WERI-Rb-1 (cell line): ENCODE measurements around the gene HIF3A.

Source experiments
- DNase-seq: peaks from one replicate; pipeline ENCODE4 v3.0.0-alpha.2; 2020
- H3K27ac ChIP-seq: fragments of 250-450 bp; sonication (Bioruptor Pico); 2 replicates; pipeline ENCODE4 v1.5.1; 2020; ENCODE audit warnings: mild to moderate bottlenecking, moderate library complexity
- H3K27me3 ChIP-seq: fragments of 250-450 bp; sonication (Bioruptor Pico); 2 replicates; pipeline ENCODE4 v1.5.1; 2021; ENCODE audit warnings: mild to moderate bottlenecking, low read depth, moderate library complexity; ENCODE audit not compliant: insufficient read depth, severe bottlenecking
- H3K36me3 ChIP-seq: fragments of 250-450 bp; sonication (Bioruptor Pico); 2 replicates; pipeline ENCODE4 v1.5.1; 2020; ENCODE audit warnings: mild to moderate bottlenecking, moderate library complexity
- H3K4me3 ChIP-seq: 2 replicates; pipeline ENCODE4 v1.5.1; 2011; ENCODE audit warnings: low read depth, mild to moderate bottlenecking, control low read depth, low read length
- H3K9me3 ChIP-seq: fragments of 250-450 bp; sonication (Bioruptor Pico); 2 replicates; pipeline ENCODE4 v1.5.1; 2021; ENCODE audit warnings: mild to moderate bottlenecking, moderate library complexity; ENCODE audit not compliant: severe bottlenecking
- TF ChIP-seq, protein P1 (sequence below): IDR thresholded peaks from 2 replicates; pipeline ENCODE4 v1.5.1; 2011; ENCODE audit warnings: low read depth, mild to moderate bottlenecking, control low read depth, inconsistent platforms, low read length

HIF3A gene

DNA sequence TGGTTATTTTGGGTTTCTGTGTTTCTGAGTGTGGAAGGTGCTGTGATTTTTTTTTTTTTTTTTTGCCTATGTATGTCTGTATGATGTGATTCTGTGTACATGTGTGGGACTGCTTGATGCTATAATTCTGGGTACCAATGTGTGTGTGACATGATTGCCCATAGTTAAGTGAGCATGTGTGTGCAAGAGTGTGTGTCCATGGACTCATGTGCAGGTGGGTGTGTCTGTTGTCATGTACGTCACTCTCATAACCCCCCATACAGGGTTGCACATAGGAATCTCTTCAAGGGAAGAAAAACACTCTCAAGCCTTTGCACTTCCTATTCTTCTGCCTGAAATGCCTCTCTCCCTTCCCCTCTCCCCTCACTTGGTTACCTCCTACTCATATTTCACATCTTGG lies 47.5 kb downstream of the HIF3A start:
- Histone ChIP-seq H3K27me3 (no peaks in the 10 kb centered on the region), H3K36me3 (peaks cover 14% of the 10 kb centered on the region), H3K27ac (no peak overlapping the region), H3K9me3 (peaks cover 3% of the 10 kb centered on the region), H3K4me3 (no peak overlapping the region)
- no peak for DNase-seq
- TF ChIP-seq, protein P1, sequence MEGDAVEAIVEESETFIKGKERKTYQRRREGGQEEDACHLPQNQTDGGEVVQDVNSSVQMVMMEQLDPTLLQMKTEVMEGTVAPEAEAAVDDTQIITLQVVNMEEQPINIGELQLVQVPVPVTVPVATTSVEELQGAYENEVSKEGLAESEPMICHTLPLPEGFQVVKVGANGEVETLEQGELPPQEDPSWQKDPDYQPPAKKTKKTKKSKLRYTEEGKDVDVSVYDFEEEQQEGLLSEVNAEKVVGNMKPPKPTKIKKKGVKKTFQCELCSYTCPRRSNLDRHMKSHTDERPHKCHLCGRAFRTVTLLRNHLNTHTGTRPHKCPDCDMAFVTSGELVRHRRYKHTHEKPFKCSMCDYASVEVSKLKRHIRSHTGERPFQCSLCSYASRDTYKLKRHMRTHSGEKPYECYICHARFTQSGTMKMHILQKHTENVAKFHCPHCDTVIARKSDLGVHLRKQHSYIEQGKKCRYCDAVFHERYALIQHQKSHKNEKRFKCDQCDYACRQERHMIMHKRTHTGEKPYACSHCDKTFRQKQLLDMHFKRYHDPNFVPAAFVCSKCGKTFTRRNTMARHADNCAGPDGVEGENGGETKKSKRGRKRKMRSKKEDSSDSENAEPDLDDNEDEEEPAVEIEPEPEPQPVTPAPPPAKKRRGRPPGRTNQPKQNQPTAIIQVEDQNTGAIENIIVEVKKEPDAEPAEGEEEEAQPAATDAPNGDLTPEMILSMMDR = no peak

DNA sequence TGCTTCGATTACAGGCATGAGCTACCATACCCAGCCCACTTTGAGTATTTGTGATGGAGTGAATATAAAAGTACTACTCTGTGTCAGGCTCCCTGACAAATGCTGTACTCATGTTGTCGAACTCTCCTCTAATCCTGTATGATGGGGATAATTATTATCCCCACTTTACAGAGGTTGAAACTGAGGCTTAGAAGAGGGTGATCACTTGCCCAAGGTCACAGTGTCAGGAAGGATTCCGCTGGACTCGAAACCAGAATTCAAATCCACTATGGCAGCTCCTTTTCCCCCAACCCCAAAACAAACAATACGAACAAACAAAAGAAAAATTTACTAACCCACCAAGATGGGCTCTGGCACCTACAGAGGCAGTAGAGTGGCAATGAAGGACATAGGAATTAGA lies 48.3 kb downstream of the HIF3A start:
- H3K27me3 ChIP-seq = no peaks in the 10 kb centered on the region
- TF ChIP-seq, protein P1 = no peak
- DNase-seq = no peak
- peaks cover 3% of the 10 kb centered on the region for H3K9me3 ChIP-seq
- peaks cover 15% of the 10 kb centered on the region for H3K36me3 ChIP-seq
- no peak overlapping the region for H3K27ac ChIP-seq
- H3K4me3 ChIP-seq = no peak overlapping the region

DNA sequence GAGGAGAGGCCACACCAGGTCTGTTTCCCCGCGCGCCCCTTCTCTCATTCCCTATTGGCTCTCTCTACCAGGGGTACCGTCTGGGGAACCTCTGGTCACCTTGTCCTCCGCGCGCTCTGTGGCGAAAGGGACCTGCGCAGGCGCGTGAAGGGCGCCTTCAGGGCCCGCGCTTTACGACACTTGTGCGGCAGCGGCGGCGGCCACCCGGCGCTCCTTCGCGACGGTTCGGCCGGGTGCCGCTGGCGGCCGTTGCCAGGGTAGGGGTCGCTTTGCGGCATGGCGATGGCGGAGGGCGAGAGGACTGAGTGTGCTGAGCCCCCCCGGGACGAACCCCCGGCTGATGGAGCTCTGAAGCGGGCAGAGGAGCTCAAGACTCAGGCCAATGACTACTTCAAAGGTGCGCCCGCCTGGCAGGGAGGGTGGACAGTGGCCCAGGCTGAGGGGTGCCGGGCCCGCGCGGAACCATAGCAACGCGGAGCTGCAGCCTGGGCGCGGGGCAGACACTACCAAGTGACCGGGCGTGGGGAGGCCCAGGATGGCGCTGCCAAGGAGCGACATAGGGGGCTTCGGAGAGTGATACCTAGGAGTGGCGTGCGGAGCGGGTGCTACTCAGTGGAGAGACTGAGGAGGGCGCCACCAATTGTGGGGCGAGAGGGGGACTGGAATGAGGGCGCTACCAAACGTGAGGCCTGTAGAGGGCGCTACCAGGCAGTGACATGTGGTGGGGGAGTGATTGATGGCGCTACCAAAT lies 50.2 kb downstream of the HIF3A start, which contains the start of gene PPP5C:
TSS of gene PPP5C (plus strand) at position 267 of the 751 bp plus-strand sequence. CDS start at position 277, 10 bp downstream.
- peaks cover 3% of the 10 kb centered on the region for H3K9me3 ChIP-seq
- H3K27me3 ChIP-seq = no peaks in the 10 kb centered on the region
- peak within 1 kb of the TSS; percentile 99 for H3K4me3 ChIP-seq
- peaks cover 31% of the 10 kb centered on the region for H3K36me3 ChIP-seq
- DNase-seq = peak; percentile 95
- TF ChIP-seq, protein P1 = peak; percentile 90
- H3K27ac ChIP-seq = peak within 1 kb of the TSS; percentile 94

DNA sequence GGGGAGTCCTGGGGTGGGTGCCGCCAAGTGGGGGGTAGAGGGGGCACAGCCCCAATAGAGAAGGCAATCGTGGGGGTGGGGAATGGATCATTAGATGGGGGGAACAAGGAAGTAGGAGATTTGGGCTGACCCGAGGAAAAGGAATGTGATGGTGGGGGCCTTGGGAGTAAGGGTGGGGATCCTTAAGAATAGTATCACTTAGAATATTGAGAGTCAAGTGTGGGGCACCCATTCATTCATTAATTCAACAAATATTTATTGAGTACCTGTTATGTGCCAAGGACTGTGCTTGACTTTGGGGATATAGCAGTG lies 50.7 kb downstream of the HIF3A start:
- Histone ChIP-seq H3K27ac (no peak overlapping the region; the same call in 1 of the 2 replicates), H3K27me3 (no peaks in the 10 kb centered on the region), H3K9me3 (peaks cover 3% of the 10 kb centered on the region), H3K36me3 (peaks cover 36% of the 10 kb centered on the region), H3K4me3 (peak overlapping the region; percentile 99)
- TF ChIP-seq, protein P1 = no peak
- DNase-seq = no peak

DNA sequence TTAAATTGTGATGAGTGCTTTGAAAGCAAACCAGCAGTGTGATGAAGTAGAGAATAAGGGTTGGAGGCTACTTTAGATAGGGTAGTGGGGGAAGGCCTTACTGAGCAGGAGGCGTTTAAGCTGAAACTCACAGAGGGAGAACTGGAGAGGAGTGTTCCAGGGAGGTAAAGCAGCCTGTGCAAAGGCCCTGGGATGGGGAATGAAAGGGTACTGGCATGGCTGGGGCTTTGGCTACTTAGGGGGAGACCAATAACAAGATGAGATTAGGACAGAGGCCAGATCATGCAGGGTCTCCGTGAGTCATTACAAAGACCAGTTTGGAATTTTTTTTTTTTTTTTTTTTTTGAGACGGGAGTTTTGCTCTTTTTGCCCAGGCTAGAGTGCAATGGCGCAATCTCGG lies 51.1 kb downstream of the HIF3A start:
- Histone ChIP-seq H3K9me3 (peaks cover 3% of the 10 kb centered on the region), H3K36me3 (peaks cover 40% of the 10 kb centered on the region), H3K27ac (no peak overlapping the region), H3K4me3 (peak overlapping the region; percentile 99), H3K27me3 (no peaks in the 10 kb centered on the region)
- TF ChIP-seq, protein P1 = no peak
- DNase-seq = no peak
